SJSA1 (cell line): ENCODE measurements around the gene HIBCH. TPM values are rescaled to one million over a fixed set of nuclear protein-coding genes. Genes with fewer than 3 reads are reported as not detected.

Experiments used
- total RNA-seq: library from RNA; depleted of rRNA; stranded (reverse); fragments of >200 nt; shearing (Covaris generic); gene quantifications from 2 replicates; pipeline ENCODE4 v1.2.3, GENCODE V29; 2014; rRNA removed

HIBCH gene
- total RNA-seq, 1 experiment from 2014 or later: 16.0 TPM

Other genes with a start within 250 kb of the HIBCH start
- gene INPP1, start 23.8 kb upstream of the HIBCH start, total RNA-seq: 5.3 and 10.1 TPM in 2 replicates
- gene MFSD6, start 88.5 kb upstream of the HIBCH start, total RNA-seq: 2.8 and 3.8 TPM in 2 replicates
- gene NEMP2, start 214.9 kb upstream of the HIBCH start, total RNA-seq: 16.7 and 16.9 TPM in 2 replicates